NCI-H1694 treated with DMSO at 0.1 percent for 48 hours (cell line): ENCODE data around the gene TMEM53.

Experiments used
- DNase-seq: peaks from one replicate; lab custom pipeline; 2025; lab: John Stamatoyannopoulos, UW

TMEM53 gene

GRCh38 chr1:44628962-44629756, 45.1 kb downstream of the TMEM53 start:
- DNase-seq, result no peak

DNA sequence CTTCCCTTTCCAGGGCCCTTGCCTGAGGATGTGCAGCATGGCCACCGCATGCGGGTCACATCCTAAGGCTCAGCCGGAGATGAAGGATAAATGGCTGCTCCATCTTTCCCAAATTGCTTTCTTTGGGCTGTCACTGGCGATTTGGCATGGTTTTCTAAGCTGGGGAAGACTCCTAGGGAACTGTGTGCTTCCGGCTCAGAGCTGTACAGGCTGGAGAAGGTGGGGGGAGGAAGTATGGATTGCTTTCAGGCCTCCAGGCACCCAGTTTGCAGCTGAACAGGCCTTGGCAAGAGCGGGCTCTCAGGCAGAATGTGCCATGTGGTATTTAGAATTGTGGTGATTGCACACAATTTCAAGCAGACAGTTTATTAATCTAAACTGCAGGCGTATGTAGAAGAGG, 48.9 kb downstream of the TMEM53 start:
- DNase-seq, result no peak

DNA sequence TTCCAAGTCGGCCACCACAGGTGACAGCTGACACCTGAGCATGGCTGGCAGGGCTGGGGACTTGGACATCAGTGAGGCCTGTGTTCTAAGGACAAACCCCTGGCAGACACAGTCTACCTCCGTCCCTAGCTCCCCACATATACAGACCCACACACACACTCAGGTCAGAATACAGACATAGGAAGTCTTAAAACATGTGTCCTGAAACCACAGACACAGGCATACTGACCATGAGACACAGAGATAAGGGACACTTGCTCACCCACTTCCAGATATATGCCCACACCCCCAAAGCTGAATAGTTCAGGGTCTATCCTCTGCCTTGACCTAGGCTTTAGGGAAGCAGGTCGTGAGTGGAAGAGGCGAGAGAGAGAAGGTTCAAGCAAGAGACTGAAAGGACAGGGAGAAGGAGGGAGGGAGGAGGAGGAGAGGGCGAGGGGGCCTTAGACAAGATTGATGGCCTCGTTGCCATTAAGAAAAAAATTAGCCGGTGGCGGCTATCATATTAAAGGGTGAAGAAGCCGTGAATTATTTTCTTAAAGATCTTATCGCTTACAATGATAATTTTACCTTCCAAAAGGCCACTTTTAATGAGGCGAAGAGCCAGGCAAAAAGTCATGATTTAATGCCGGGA, 49.9 kb downstream of the TMEM53 start:
- DNase-seq, result no peak

GRCh38 chr1:44621841-44622286, 52.4 kb downstream of the TMEM53 start:
- no peak for DNase-seq

GRCh38 chr1:44620072-44620471, 54.2 kb downstream of the TMEM53 start:
- DNase-seq, result no peak

- DNase-seq, result no peak
Measured at GRCh38 chr1:44619261-44619900, 54.9 kb downstream of the TMEM53 start.

GRCh38 chr1:44617703-44618029, 56.6 kb downstream of the TMEM53 start:
- DNase-seq, result no peak

DNA sequence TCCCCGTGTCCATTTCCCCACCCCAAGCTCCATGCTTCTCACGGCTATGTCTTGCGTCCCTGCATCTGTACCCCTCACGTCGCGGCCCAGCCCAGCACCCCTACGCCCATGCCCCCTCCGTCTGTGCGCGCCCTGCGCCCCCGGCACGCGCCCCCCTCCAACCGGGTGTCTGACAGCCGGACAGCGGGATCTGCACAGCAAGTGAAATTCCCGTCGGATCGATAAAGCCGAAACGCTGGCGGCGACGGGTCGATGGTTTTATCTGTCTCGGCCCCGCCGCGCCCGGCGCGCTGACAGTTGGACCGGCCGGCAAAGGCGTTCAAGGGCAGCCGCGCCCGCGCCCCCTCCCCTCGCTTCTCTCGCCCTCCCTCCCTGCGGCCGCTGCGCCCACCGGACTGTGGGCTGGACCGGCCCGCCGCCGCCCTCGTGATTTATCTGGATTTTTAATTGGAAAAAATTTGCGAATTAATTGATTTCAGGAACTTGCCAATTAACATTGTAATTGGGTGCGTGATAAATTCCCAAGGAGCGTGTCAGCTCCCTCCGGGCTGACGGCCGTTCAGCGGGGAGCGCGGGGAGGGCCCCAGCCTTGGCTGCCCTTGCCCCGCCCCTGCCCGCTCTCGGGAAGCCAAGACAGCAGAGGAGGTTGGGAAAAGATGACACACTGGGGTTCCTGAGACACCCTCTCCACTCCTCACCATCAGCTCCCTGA, 57.1 kb downstream of the TMEM53 start:
- no peak for DNase-seq

- no peak for DNase-seq
Measured at GRCh38 chr1:44616284-44616990, 57.8 kb downstream of the TMEM53 start.

GRCh38 chr1:44613941-44614340, 60.3 kb downstream of the TMEM53 start:
- DNase-seq, result no peak

GRCh38 chr1:44611866-44612265, 62.4 kb downstream of the TMEM53 start:
- DNase-seq, result no peak

DNA sequence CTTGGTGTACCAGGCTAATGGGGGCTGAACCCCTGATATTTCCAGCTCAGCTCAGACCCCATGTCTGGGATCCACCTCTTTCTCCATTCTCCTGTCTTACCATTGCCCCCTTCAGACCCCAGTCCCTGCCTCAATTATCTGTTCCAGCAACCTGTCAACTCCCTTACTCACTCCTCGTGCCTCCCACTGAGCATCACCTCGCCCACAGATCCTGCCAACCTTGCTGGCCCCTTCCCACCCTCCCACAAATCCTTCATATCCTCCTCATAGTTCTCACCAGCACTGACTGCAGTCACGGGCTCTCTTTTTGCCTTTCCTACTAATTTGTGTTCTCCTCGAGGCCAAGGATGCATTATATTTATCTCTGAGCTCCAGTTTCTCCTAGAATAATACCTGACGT, 62.9 kb downstream of the TMEM53 start:
- DNase-seq, result no peak

DNA sequence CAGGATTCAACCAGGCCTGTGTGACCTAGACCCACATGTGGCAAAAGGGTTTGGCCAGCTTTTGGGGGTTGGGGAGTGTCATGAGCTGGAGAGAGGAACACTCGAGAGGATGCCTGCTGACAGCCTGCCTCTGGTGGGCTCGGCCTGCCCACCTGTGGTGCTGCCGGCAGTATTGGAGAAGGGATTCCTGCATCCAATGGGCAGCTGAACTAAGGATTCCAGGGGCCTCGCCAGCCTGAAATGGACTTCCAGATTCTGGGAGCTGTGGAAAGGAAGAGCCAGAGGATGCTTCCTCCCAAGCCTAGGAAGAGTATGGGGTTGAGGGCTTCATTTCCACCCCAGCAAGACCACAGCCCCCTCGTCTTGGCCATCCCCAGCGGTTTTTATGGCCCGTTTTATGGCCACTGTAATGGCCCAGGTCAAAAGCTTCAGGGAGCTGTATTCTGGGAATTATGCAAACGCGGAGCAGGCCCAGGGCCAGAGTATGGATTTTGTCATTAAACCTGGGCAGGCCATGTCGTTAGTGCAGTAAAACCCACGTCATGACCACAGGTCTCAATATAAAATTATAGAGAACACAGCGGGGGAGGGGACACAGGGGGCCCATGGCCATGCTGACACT, 63.6 kb downstream of the TMEM53 start:
- DNase-seq, result no peak

GRCh38 chr1:44609768-44610526, 64.3 kb downstream of the TMEM53 start:
- DNase-seq, result no peak

GRCh38 chr1:44609412-44609767, 64.9 kb downstream of the TMEM53 start:
- peak; percentile 38 for DNase-seq

DNA sequence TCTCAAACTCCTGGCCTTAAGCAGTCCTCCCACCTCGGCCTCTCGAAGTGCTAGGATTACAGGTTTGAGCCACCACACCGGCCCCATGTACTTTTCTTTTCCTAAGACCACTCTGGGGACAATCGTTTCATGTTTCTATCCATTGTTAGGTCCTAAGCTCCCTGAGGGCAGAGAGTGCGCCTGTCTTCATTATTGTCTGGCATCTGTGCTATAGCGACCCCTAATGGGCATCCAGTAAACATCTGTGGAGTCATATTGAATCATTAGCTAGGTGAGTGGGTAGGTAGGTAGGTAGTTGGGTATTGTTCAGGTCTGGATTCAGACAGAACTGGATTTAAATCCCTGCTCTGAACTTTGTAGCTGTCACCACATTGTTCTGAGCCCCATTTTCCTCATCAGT, 66.1 kb downstream of the TMEM53 start:
- DNase-seq, result peak; percentile 5

GRCh38 chr1:44606701-44607281, 67.5 kb downstream of the TMEM53 start:
- DNase-seq, result no peak

DNA sequence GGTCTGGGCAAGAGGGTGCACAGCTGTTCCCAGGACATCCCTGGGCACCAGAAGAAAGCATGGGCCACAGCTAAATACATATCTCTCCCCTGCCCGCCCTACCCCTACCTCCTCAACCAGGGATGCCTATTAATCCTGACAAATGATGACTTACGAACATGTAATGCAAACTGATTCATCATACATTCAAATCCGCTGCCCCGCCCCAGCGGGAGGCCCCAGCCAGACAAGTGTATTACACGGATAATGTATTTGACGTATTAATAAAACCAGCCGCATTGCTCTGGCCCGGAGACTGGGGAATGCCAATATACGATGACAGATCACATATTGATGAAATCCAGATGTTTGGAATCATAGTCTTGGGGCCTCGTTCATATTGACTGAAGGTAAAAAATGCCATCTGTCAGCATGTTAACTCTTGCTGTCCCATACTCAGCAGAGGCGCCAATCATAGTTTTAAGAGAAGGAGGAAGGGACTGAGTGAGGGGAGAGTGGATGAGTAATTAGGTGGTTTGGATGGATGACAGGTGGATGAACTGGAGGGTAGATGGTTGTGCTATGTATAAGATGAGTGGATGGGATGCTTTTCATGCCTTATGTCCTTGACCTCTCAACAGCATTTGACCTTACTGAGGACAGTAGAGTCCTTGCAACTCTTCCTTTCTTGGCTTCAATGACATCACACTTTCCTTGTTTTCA, 68.2 kb downstream of the TMEM53 start:
- DNase-seq, result no peak

DNA sequence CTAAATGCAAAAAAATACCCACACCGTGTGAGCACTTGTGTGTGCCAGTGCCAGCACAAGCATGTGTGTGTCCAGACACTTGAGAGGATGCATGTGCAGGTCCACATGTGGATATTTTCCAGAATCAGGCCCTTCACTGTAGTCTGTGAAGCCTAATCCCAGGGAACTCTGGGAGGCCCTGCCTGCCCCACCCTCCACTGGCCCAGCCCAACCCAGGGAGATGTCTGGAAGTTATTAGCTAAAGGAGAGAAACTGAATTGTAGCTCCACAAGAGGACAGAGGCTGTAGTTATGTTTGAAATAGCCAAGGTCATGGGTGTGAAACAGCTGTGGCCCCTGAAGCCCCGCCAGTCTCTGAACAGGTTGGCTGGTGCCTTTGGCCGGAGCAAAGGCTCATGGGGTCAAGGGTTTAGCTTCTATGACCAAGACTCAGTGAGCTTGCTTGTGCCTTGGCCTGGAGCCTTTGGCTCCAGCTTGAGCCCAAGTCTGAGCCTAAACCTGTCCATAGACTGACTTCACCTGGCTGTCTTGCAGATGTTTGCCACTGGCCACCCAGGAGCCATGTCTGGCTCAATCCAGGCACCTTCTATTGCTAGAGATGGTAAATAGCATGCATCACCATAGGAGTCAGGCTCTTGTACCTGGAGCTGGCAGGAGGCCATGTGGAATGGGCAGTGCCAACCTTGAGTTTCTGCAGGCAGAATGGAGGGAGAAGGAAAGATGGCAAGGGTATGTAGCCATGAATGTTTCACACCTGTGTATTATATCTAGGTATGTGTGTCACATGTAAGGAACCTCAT, 69.9 kb downstream of the TMEM53 start:
- DNase-seq, result no peak
